Activated T-cell treated with anti-CD3 and anti-CD28 coated beads, Interleukin-2, amount 50 U/mL, for 4 hours (primary cell): ENCODE results near the gene CCNT2. TPM values are rescaled to one million over a fixed set of nuclear protein-coding genes. Genes with fewer than 3 reads are reported as not detected.
"Not testable (repeated sequence)": the region's sequence is repeated elsewhere in the genome, so short reads cannot be mapped to it uniquely, and the experiment has no call there.

Source experiments
- ATAC-seq, 2 donors: fragments of 200-7000 bp; cut with Tn5 transposase; one replicate each; pipeline ENCODE4 v1.10.0; 2021
- DNase-seq: peaks from one replicate; pipeline ENCODE4 v3.0.0-alpha.2; 2020
- H3K27me3 Mint-ChIP-seq: one replicate; pipeline ENCODE4 v1.8.0; 2021; ENCODE audit warnings: low read depth, mixed read lengths
- H3K36me3 Mint-ChIP-seq: one replicate; pipeline ENCODE4 v1.8.0; 2022; ENCODE audit warnings: mixed read lengths; ENCODE audit not compliant: insufficient read depth
- H3K4me1 Mint-ChIP-seq: one replicate; pipeline ENCODE4 v1.8.0; 2021; ENCODE audit warnings: low read depth, mixed read lengths
- H3K4me3 Mint-ChIP-seq: one replicate; pipeline ENCODE4 v1.8.0; 2021; ENCODE audit warnings: mild to moderate bottlenecking, moderate library complexity, mixed read lengths
- H3K9me3 Mint-ChIP-seq: one replicate; pipeline ENCODE4 v1.8.0; 2021; ENCODE audit warnings: mixed read lengths
- total RNA-seq, 3 donors: library from RNA; stranded (reverse); gene quantifications; one replicate each; pipeline ENCODE4 v1.2.1, GENCODE V29; 2021

Gene CCNT2
- total RNA-seq, 3 donors from 2014 or later: 24.2 to 30.9 (median 26.5) TPM

GRCh38 chr2:134976074-134976702 lies 57.6 kb downstream of the CCNT2 start:
- ATAC-seq: no peak

GRCh38 chr2:134977104-134977503 lies 58.5 kb downstream of the CCNT2 start:
- H3K27me3 Mint-ChIP-seq, H3K36me3 Mint-ChIP-seq, DNase-seq, H3K4me3 Mint-ChIP-seq, ATAC-seq, H3K4me1 Mint-ChIP-seq: not testable (repeated sequence)
- H3K9me3 Mint-ChIP-seq: peaks cover 21% of the 10 kb centered on the region

More at GRCh38 chr2:134976074-134976702, 57.6 kb downstream of the CCNT2 start:
- peaks cover 5% of the 10 kb centered on the region for H3K36me3 Mint-ChIP-seq
- no peak overlapping the region for H3K4me3 Mint-ChIP-seq
- H3K9me3 Mint-ChIP-seq: peaks cover 26% of the 10 kb centered on the region
- no peak for DNase-seq
- peaks cover 2% of the 10 kb centered on the region for H3K4me1 Mint-ChIP-seq
- H3K27me3 Mint-ChIP-seq: peaks cover 7% of the 10 kb centered on the region

GRCh38 chr2:134979221-134979620 lies 60.6 kb downstream of the CCNT2 start:
- no peaks in the 10 kb centered on the region for H3K36me3 Mint-ChIP-seq
- peaks cover 13% of the 10 kb centered on the region for H3K9me3 Mint-ChIP-seq
- peaks cover 5% of the 10 kb centered on the region for H3K27me3 Mint-ChIP-seq
- H3K4me3 Mint-ChIP-seq: no peak overlapping the region
- no peaks in the 10 kb centered on the region for H3K4me1 Mint-ChIP-seq
- DNase-seq (no peak), ATAC-seq (no peak)

GRCh38 chr2:134980639-134981038 lies 62.0 kb downstream of the CCNT2 start:
- no peaks in the 10 kb centered on the region for H3K4me1 Mint-ChIP-seq
- no peak for ATAC-seq
- H3K27me3 Mint-ChIP-seq: peaks cover 5% of the 10 kb centered on the region
- no peaks in the 10 kb centered on the region for H3K36me3 Mint-ChIP-seq
- H3K9me3 Mint-ChIP-seq: peaks cover 6% of the 10 kb centered on the region
- no peak for DNase-seq
- no peak overlapping the region for H3K4me3 Mint-ChIP-seq

GRCh38 chr2:134982603-134983002 lies 64.0 kb downstream of the CCNT2 start:
- DNase-seq (no peak), ATAC-seq (no peak)
- Mint-ChIP-seq H3K36me3 (no peaks in the 10 kb centered on the region), H3K4me3 (no peak overlapping the region), H3K4me1 (no peaks in the 10 kb centered on the region), H3K27me3 (peaks cover 5% of the 10 kb centered on the region), H3K9me3 (peaks cover 6% of the 10 kb centered on the region)

GRCh38 chr2:134985061-134985460 lies 66.4 kb downstream of the CCNT2 start:
- Mint-ChIP-seq H3K36me3 (no peaks in the 10 kb centered on the region), H3K4me1 (no peaks in the 10 kb centered on the region), H3K27me3 (peaks cover 8% of the 10 kb centered on the region), H3K9me3 (peaks cover 6% of the 10 kb centered on the region), H3K4me3 (no peak overlapping the region)
- DNase-seq (no peak), ATAC-seq (no peak)

- Mint-ChIP-seq H3K4me3 (no peak overlapping the region), H3K4me1 (no peaks in the 10 kb centered on the region), H3K27me3 (peaks cover 8% of the 10 kb centered on the region), H3K36me3 (no peaks in the 10 kb centered on the region), H3K9me3 (peaks cover 2% of the 10 kb centered on the region)
- ATAC-seq (no peak), DNase-seq (no peak)
These were observed 70.5 kb downstream of the CCNT2 start for GRCh38 chr2:134988994-134989605.

GRCh38 chr2:134999521-134999920 lies 80.9 kb downstream of the CCNT2 start:
- DNase-seq (no peak), ATAC-seq (no peak)
- peaks cover 4% of the 10 kb centered on the region for H3K4me1 Mint-ChIP-seq
- H3K36me3 Mint-ChIP-seq: no peaks in the 10 kb centered on the region
- H3K4me3 Mint-ChIP-seq: no peak overlapping the region
- no peaks in the 10 kb centered on the region for H3K9me3 Mint-ChIP-seq
- H3K27me3 Mint-ChIP-seq: peaks cover 4% of the 10 kb centered on the region

- DNase-seq: no peak
- peaks cover 17% of the 10 kb centered on the region for H3K27me3 Mint-ChIP-seq
- no peak overlapping the region for H3K4me3 Mint-ChIP-seq
- H3K9me3 Mint-ChIP-seq: no peaks in the 10 kb centered on the region
- H3K36me3 Mint-ChIP-seq: no peaks in the 10 kb centered on the region
- no peak for ATAC-seq
- H3K4me1 Mint-ChIP-seq: peaks cover 4% of the 10 kb centered on the region
These were observed 84.2 kb downstream of the CCNT2 start for GRCh38 chr2:135002836-135003235.

- peaks cover 4% of the 10 kb centered on the region for H3K4me1 Mint-ChIP-seq
- no peak overlapping the region for H3K4me3 Mint-ChIP-seq
- H3K9me3 Mint-ChIP-seq: no peaks in the 10 kb centered on the region
- no peaks in the 10 kb centered on the region for H3K36me3 Mint-ChIP-seq
- peak; percentile 70 for DNase-seq
- ATAC-seq: peak; percentile 98 to 99
- peaks cover 17% of the 10 kb centered on the region for H3K27me3 Mint-ChIP-seq
These were observed 85.6 kb downstream of the CCNT2 start for GRCh38 chr2:135004005-135004746.

- peaks cover 4% of the 10 kb centered on the region for H3K4me1 Mint-ChIP-seq
- DNase-seq (no peak), ATAC-seq (no peak)
- H3K27me3 Mint-ChIP-seq: peaks cover 17% of the 10 kb centered on the region
- H3K4me3 Mint-ChIP-seq: no peak overlapping the region
- no peaks in the 10 kb centered on the region for H3K36me3 Mint-ChIP-seq
- H3K9me3 Mint-ChIP-seq: no peaks in the 10 kb centered on the region
These were observed 87.1 kb downstream of the CCNT2 start for GRCh38 chr2:135005753-135006152.

Other genes starting within 250 kb of the CCNT2 start
- under 1 TPM; 0.13 to 0.20 (median 0.14) TPM for gene TMEM163, start 199.8 kb upstream of the CCNT2 start, total RNA-seq
- gene ACMSD, start 80.2 kb upstream of the CCNT2 start, total RNA-seq: not detected
- not detected for gene MAP3K19, start 128.6 kb downstream of the CCNT2 start, total RNA-seq
- 10 to 100 TPM; 33.4 to 38.6 (median 36.7) TPM for gene RAB3GAP1, start 133.5 kb downstream of the CCNT2 start, total RNA-seq